Transverse colon (tissue), 4 donors: ENCODE data around the gene UBE2L6. TPM values are rescaled to one million over a fixed set of nuclear protein-coding genes. Genes with fewer than 3 reads are reported as not detected.

ENCODE experiments used
- DNase-seq: peaks from one replicate; pipeline ENCODE4 v3.0.0-alpha.2; 2019
- H3K27ac ChIP-seq, 4 donors: fragments of 200-600 bp; sonication (generic); 2 replicates each; pipeline ENCODE4 v1.5.1; 2016 to 2018; ENCODE audit warnings: inconsistent platforms in 4 of 4
- H3K27me3 ChIP-seq: fragments of 200-600 bp; sonication (generic); 2 replicates; pipeline ENCODE4 v1.5.1; 2017; ENCODE audit warnings: inconsistent platforms
- H3K36me3 ChIP-seq, 4 donors: fragments of 200-600 bp; sonication (generic); 2 replicates each; pipeline ENCODE4 v1.5.1; 2017 to 2019; ENCODE audit warnings: inconsistent platforms in 4 of 4
- H3K4me1 ChIP-seq, 4 donors: fragments of 200-600 bp; sonication (generic); 2 replicates each; pipeline ENCODE4 v1.5.1; 2017 to 2020; ENCODE audit warnings: inconsistent platforms in 4 of 4
- H3K4me3 ChIP-seq, 4 donors: fragments of 200-600 bp; sonication (generic); 1 replicate in 1 of 4; 2 replicates in 3 of 4; pipeline versions ENCODE4 v1.5.1 to v1.6.1; 2017 to 2019; ENCODE audit warnings: inconsistent platforms in 4 of 4
- H3K9me3 ChIP-seq, 2 donors: fragments of 200-600 bp; sonication (generic); 2 replicates each; pipeline ENCODE4 v1.5.1; 2017 to 2019; ENCODE audit warnings: inconsistent platforms in 2 of 2
- CTCF ChIP-seq, 5 experiments: fragments of 200-600 bp in 3 of 5; fragments of 450-650 bp in 2 of 5; sonication (generic) in 3 of 5; IDR thresholded peaks; 1 replicate in 2 of 5; 2 replicates in 3 of 5; pipeline ENCODE4 v1.5.1; 2016 to 2017; ENCODE audit warnings: antibody characterized with exemption in 5 of 5, inconsistent platforms in 3 of 5, mild to moderate bottlenecking in 2 of 5, moderate library complexity in 1 of 5
- EP300 ChIP-seq: sonication (generic); formaldehyde crosslinking; IDR thresholded peaks from one replicate; pipeline ENCODE4 v1.6.1; 2017; ENCODE audit warnings: antibody characterized with exemption, low read depth
- POLR2A ChIP-seq: fragments of 450-650 bp; IDR thresholded peaks from one replicate; pipeline ENCODE4 v1.6.1; 2016; ENCODE audit warnings: antibody characterized with exemption, mild to moderate bottlenecking, moderate library complexity
- POLR2AphosphoS5 ChIP-seq, 3 donors: sonication (generic); formaldehyde crosslinking; IDR thresholded peaks; one replicate each; pipeline ENCODE4 v1.6.1; 2016; ENCODE audit warnings: antibody characterized with exemption in 3 of 3
- WGBS, 2 donors: methylation state at CpG; one replicate each; pipeline ENCODE4 v1.1.5; 2018; ENCODE audit warnings: low coverage in 1 of 2; 5-methylcytosine and 5-hydroxymethylcytosine counted together
- in situ Hi-C, 4 donors: fragments of 200-750 bp; cut with MboI; loops; one replicate each; pipeline versions ENCODE4 v1.15.0 to v1.15.1; 2017; ENCODE audit warnings: low sequenced_read_pairs in 3 of 4, low pct_ligation_motif_present in 1 of 4, low pct_unique_long_range_greater_than_20kb in 1 of 4
- intact Hi-C: fragments of 100-400 bp; cut with DNase I; formaldehyde crosslinking; loops from one replicate; pipeline ENCODE4 v1.15.1; 2023; ENCODE audit warnings: low total_unique reads
- total RNA-seq, 4 donors: library from RNA; depleted of rRNA; stranded (reverse); fragments of >200 nt; gene quantifications; one replicate each; pipeline ENCODE4 v1.1.0, GENCODE V29; 2016

UBE2L6 gene
- total RNA-seq: 10 to 100 TPM; 15.3 to 24.3 (median 20.6) TPM

- in situ Hi-C loops: loop anchor here in 2 of 4 donors (10.0 to 25.0 kb wide), 2 partner anchors 77 to 245 kb away; partner anchors contain the start of gene YPEL4 (in 1 of the 2)
- peak; percentile 87 for DNase-seq
- H3K4me1 ChIP-seq: peaks cover 10 to 27% (median 16%) of the 10 kb centered on the region in 4 donors
- H3K27me3 ChIP-seq: no peaks in the 10 kb centered on the region
- H3K27ac ChIP-seq: peak within 1 kb of the TSS; percentile 82 to 90 (median 88)
- H3K4me3 ChIP-seq: peak within 1 kb of the TSS; percentile 70 to 81 (median 76)
- WGBS, 2 donors: 0% methylated on average over 36 of the region's 92 CpGs; no CpG with 5 or more reads in 1 of the 2 donors
- H3K9me3 ChIP-seq: no peaks in the 10 kb centered on the region
- intact Hi-C loops: loop anchor here (1.0 kb wide), 1 partner anchor 74 kb away; no protein-coding TSS in a partner anchor
- TF ChIP-seq EP300 (no peak), POLR2AphosphoS5 (IDR thresholded peaks at IDR 0.05) (peak in 2 of 3 donors; percentile 15 to 20)
- H3K36me3 ChIP-seq: no peaks in the 10 kb centered on the region
These were observed at the start of gene UBE2L6 for GRCh38 chr11:57567515-57568329. Gene UBE2L6, minus strand, starts transcription at chr11:57567672. Its CDS starts 61 bp downstream, at chr11:57567611.

- Histone ChIP-seq H3K4me1 (no peaks in the 10 kb centered on the region), H3K36me3 (peaks cover 0 to 5% (median 0%) of the 10 kb centered on the region in 4 donors), H3K9me3 (peaks cover 6 to 9% of the 10 kb centered on the region in 2 donors), H3K4me3 (no peak overlapping the region), H3K27me3 (no peaks in the 10 kb centered on the region), H3K27ac (no peak overlapping the region)
- DNase-seq: no peak
- WGBS, 2 donors: 72% methylated on average over 3 of the region's 3 CpGs; no CpG with 5 or more reads in 1 of the 2 donors
- in situ Hi-C loops (no loop called here), intact Hi-C loops (no loop called here)
- no peak for TF ChIP-seq CTCF (IDR thresholded peaks at IDR 0.05)
- no peak for TF ChIP-seq POLR2AphosphoS5 (IDR thresholded peaks at IDR 0.05)
- no peak for TF ChIP-seq EP300
- no peak for TF ChIP-seq POLR2A
These were observed 49.1 kb upstream of the UBE2L6 start for GRCh38 chr11:57616595-57616994.

GRCh38 chr11:57615308-57615707 is 47.8 kb upstream of the UBE2L6 start:
- intact Hi-C loops (no loop called here), in situ Hi-C loops (no loop called here)
- Histone ChIP-seq H3K4me3 (no peak overlapping the region), H3K27ac (no peak overlapping the region), H3K9me3 (peaks cover 6 to 9% of the 10 kb centered on the region in 2 donors), H3K36me3 (peaks cover 0 to 5% (median 0%) of the 10 kb centered on the region in 4 donors), H3K4me1 (no peaks in the 10 kb centered on the region), H3K27me3 (no peaks in the 10 kb centered on the region)
- WGBS, 2 donors: 59% methylated on average over 1 of the region's 1 CpG; no CpG with 5 or more reads in 1 of the 2 donors
- DNase-seq: no peak
- TF ChIP-seq CTCF (IDR thresholded peaks at IDR 0.05): no peak
- no peak for TF ChIP-seq POLR2A
- no peak for TF ChIP-seq POLR2AphosphoS5 (IDR thresholded peaks at IDR 0.05)
- no peak for TF ChIP-seq EP300

GRCh38 chr11:57614234-57614772 is 46.8 kb upstream of the UBE2L6 start:
- no peak overlapping the region for H3K27ac ChIP-seq
- DNase-seq: no peak
- no peaks in the 10 kb centered on the region for H3K4me1 ChIP-seq
- intact Hi-C loops (no loop called here), in situ Hi-C loops (no loop called here)
- H3K27me3 ChIP-seq: no peaks in the 10 kb centered on the region
- TF ChIP-seq EP300 (no peak), POLR2A (no peak), POLR2AphosphoS5 (IDR thresholded peaks at IDR 0.05) (no peak), CTCF (IDR thresholded peaks at IDR 0.05) (no peak)
- H3K36me3 ChIP-seq: peaks cover 0 to 5% (median 2%) of the 10 kb centered on the region in 4 donors
- peaks cover 0 to 4% of the 10 kb centered on the region in 2 donors for H3K9me3 ChIP-seq
- no peak overlapping the region for H3K4me3 ChIP-seq
- WGBS, 2 donors: 80 to 84% methylated on average over 1 to 10 of the region's 10 CpGs
